Measurements from ENCODE around the gene CHST15.

The CHST15 gene

GRCh38 chr10:124078028-124078427, 15.4 kb downstream of the CHST15 start:
- no peak for DNase-seq

- no peak for DNase-seq
Measured at GRCh38 chr10:124077208-124077993, 16.0 kb downstream of the CHST15 start.

GRCh38 chr10:124076148-124076733, 17.2 kb downstream of the CHST15 start:
- no peak for DNase-seq

GRCh38 chr10:124075231-124075955, 18.0 kb downstream of the CHST15 start:
- no peak for DNase-seq

- peak; percentile 9 for DNase-seq
Measured at GRCh38 chr10:124074501-124075109, 18.8 kb downstream of the CHST15 start.

- no peak for DNase-seq
Measured at GRCh38 chr10:124073978-124074377, 19.4 kb downstream of the CHST15 start.

GRCh38 chr10:124072541-124072940, 20.9 kb downstream of the CHST15 start:
- no peak for DNase-seq

- DNase-seq: no peak
Measured at GRCh38 chr10:124072106-124072505, 21.3 kb downstream of the CHST15 start.

GRCh38 chr10:124071141-124071540, 22.3 kb downstream of the CHST15 start:
- DNase-seq: no peak

- no peak for DNase-seq
Measured at GRCh38 chr10:124070666-124071065, 22.7 kb downstream of the CHST15 start.

GRCh38 chr10:124069341-124070264, 23.8 kb downstream of the CHST15 start:
- no peak for DNase-seq

GRCh38 chr10:124068929-124069328, 24.5 kb downstream of the CHST15 start:
- DNase-seq: no peak

GRCh38 chr10:124067825-124068400, 25.5 kb downstream of the CHST15 start:
- no peak for DNase-seq

- no peak for DNase-seq
Measured at GRCh38 chr10:124066781-124067714, 26.4 kb downstream of the CHST15 start.

- no peak for DNase-seq
Measured at GRCh38 chr10:124066126-124066700, 27.2 kb downstream of the CHST15 start.

- DNase-seq: no peak
Measured at GRCh38 chr10:124065382-124066125, 27.8 kb downstream of the CHST15 start.

- peak; percentile 48 for DNase-seq
Measured at GRCh38 chr10:124064676-124065075, 28.7 kb downstream of the CHST15 start.

GRCh38 chr10:124063750-124064603, 29.4 kb downstream of the CHST15 start:
- DNase-seq: peak; percentile 28

- DNase-seq: no peak
Measured at GRCh38 chr10:124062390-124062789, 31.0 kb downstream of the CHST15 start.

Data from CD4-positive, alpha-beta T cell treated with Interleukin-4 for 4 hours (primary cell).